HG03039 (cell line): Measurements from ENCODE around the gene CACNA1C.

Experiments
- ATAC-seq: cut with Tn5 transposase; IDR thresholded peaks from one replicate; pipeline ENCODE4 v1.9.1; 2021; ENCODE audit warnings: mild to moderate bottlenecking, moderate library complexity; ENCODE audit not compliant: unreplicated experiment

The CACNA1C gene

GRCh38 chr12:2586156-2587038 is 533.6 kb downstream of the CACNA1C start:
- ATAC-seq: no peak

- no peak for ATAC-seq
Observed at GRCh38 chr12:2588345-2588744, 535.6 kb downstream of the CACNA1C start.

DNA sequence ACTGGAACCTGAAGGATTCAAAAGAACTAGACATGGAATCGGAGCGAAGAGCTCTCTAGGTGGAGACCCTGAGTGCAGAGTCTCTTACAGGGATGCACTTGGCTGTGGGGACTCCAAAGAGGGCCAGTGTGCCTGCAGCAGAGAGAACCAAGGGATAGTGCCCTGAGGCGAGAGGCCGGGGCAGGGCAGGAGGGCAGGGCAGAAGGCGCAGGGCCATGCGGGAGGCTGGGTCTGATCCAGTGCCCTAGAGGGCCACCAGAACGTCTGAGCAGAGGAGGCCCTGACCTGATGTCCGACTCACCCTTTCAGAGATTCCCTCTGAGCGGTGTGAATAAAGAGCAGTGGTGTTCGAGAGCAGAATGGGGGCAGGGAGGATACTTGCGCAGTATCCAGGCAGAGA is 536.6 kb downstream of the CACNA1C start:
- ATAC-seq: no peak

- no peak for ATAC-seq
Observed at GRCh38 chr12:2593045-2593444, 540.3 kb downstream of the CACNA1C start.

DNA sequence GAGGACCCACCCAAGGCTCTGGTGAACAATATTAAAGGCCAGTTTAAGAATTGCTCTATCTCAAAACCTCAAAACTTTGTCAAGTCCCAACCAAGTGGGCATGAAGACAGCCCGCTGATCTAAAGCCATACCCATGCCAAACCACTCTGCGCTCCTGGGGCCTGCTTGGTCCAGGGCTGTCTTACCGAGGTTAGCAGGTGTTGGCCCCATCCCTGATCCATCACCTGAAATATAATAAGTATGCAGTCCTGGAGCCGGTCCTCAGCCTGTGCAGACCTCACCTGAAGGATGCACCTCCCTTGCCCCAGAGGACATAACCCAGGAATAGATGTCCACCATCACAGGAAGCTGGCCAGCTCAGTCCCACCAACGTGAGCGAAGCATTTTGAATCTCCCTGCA is 543.7 kb downstream of the CACNA1C start:
- no peak for ATAC-seq

- ATAC-seq: no peak
Observed at GRCh38 chr12:2605301-2605700, 552.5 kb downstream of the CACNA1C start.

- no peak for ATAC-seq
Observed at GRCh38 chr12:2606186-2606910, 553.6 kb downstream of the CACNA1C start.

GRCh38 chr12:2607881-2608607 is 555.3 kb downstream of the CACNA1C start:
- ATAC-seq: no peak

DNA sequence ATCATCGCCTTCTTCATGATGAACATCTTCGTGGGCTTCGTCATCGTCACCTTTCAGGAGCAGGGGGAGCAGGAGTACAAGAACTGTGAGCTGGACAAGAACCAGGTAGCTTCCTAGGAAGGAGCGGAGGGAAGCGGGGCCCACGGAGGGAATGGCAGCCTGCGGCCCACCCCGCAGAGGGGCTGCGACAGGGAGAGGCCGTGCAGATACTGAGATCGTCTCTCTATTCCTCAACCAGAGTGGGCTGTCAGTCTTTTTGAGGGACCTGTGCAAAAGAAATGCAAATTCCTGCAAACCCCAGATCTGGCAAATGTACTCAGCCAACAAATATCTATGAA is 555.8 kb downstream of the CACNA1C start:
- no peak for ATAC-seq

DNA sequence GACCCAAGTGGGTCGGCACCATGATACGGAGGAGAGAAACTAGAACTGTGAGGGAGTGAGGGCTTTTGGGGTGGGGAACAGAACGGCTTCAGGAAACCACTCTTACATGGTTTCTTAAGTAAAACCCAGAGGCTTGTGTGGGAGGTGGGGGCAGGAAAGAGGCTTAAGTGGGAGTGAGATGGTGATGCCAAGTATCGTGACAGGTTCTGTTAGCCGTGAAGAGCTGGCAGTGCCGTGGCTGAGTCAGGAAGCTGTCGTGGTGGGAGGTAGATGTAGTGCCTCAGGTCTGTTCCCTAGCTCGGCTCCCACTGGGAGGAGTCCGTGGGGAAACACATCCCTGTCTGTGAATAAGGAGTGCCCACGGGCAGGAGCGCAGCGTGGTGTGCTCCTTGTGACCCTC is 556.2 kb downstream of the CACNA1C start:
- ATAC-seq: no peak

DNA sequence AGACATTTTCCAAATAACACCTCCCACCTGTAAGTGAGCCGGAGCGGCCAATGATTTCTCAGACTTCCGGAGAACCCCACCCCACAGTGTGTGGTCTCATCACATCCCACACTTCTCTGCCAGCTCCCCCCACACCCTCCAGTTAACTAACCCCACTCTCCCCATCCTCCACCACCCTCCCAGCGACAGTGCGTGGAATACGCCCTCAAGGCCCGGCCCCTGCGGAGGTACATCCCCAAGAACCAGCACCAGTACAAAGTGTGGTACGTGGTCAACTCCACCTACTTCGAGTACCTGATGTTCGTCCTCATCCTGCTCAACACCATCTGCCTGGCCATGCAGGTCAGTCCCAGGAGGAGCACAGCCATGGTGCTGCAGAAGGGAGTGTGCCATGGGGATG is 557.6 kb downstream of the CACNA1C start:
- no peak for ATAC-seq

- no peak for ATAC-seq
Observed at GRCh38 chr12:2613326-2614073, 560.7 kb downstream of the CACNA1C start.

- ATAC-seq: no peak
Observed at GRCh38 chr12:2614341-2614740, 561.6 kb downstream of the CACNA1C start.

DNA sequence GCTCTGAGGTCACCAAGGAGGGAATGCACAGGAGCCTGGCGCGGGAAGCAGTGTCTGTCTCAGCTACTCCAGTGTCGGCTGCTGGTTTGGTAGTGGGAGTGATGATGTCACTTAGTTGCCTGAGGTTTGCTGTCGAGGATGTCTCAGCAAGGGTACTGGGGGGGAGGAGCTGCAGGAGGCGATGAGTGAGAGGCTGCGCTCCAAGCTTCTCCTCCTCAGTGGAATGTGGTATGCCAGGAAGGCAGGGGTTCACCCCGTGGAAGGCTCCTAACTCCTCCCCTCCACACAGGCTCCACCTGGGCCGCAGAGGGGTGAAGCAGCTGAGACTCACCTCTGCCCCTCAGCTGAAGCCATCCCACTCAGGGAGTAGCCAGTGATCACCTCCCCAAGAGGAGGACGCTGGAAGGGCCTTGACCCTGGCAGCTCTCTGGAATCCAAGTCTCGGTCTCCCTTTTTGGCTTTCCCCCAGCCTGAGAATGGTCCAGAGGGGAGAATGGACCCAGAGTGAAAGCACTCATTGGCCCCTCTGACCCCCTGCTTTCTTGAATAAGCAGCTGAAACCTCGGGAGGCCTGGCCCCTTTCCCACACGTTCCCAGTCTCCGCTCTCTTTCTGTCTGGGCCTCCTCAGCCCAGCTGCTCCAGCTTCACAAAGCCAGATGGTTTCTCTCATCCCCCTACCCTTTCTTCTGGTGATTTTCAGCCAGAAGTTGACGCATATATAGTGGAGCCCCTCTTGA is 563.0 kb downstream of the CACNA1C start:
- no peak for ATAC-seq

- ATAC-seq: no peak
Observed at GRCh38 chr12:2616763-2617162, 564.0 kb downstream of the CACNA1C start.

GRCh38 chr12:2617365-2617764 is 564.6 kb downstream of the CACNA1C start:
- no peak for ATAC-seq

- no peak for ATAC-seq
Observed at GRCh38 chr12:2618291-2618995, 565.7 kb downstream of the CACNA1C start.

- ATAC-seq: no peak
Observed at GRCh38 chr12:2619136-2619535, 566.3 kb downstream of the CACNA1C start.

DNA sequence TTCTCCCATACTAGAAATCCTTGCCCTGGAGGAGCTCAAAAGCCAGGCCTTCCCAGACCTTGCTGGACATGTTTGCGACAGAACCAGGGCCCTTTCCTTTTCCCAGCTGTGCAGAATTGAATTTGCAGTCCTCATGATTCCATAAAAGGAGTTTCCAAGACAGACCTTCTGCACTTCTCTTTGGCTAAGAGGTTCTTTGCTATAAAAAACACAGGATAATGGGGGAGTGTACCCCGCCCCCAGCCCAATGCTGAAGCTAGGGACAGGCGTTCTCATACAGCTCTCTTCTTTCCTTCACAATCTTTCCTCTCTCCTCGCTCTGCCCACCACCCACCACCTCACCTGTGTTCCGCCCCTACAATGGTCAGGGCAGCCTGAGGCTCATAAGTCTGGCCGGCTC is 569.7 kb downstream of the CACNA1C start:
- ATAC-seq: no peak

DNA sequence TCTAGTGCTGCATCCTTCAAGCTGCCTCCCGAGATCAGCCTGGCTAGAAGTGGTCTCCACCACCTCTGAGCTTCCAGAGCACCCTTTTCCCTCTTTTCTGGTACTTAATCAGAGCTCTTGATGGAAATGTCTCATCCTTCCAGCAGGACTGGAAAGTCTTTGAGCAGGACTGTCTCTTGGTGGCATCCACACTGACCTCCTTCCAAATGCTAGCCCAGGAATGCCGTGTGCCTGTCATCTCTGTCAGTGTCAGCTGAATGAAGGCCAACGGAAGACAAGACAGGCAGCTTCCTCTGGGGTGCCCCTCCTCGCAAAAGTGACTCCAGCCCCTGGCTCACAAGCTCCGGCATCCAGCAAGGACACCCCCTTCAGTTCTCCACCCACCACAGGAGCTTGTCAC is 570.7 kb downstream of the CACNA1C start:
- no peak for ATAC-seq
